ENCODE results near the gene NES. TPM values are rescaled to one million over a fixed set of nuclear protein-coding genes. Genes with fewer than 3 reads are reported as not detected.
A peak's percentile ranks its signal among the peaks of the same experiment; 100 is the strongest.

Gene NES
- total and polyA plus RNA-seq, 10 donors, result 4.3 to 146 (median 52.3) TPM

DNA sequence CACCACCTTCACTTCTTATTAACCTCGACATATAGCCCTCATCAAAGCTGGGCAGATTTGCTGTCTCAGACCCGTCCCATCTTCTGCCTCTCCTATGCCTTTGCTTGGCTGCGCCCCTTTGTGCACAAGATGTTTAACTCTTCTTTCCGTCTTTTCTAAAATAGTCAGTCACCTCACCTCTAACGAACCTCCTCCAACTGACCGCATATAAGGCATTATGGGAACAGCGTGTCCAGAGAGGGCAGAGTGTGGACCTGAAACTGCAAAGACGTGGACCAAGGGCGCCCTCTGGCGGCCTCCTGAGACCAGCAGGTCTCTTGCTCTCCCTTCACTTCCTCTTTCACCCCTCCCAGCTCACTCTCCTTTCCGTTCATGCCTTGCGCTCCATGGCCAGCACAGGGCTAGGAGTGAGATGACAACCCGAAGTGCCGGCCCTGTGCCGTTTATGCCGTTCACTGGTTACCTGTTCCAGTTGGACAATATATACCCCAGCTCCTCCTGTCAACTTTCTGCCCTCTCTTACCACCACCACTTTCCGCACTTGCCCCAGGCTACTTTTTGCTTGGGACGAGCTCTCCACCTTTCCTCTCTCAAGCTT, 48.6 kb upstream of the NES start:
- intact Hi-C loops (cut with DNase I; ENCODE audit: low total_unique reads), result loop anchor here (2.0 to 10.0 kb wide), 2 partner anchors 37 to 159 kb away; no protein-coding TSS in a partner anchor
- H3K36me3 ChIP-seq, result peaks cover 0 to 59% (median 39%) of the 10 kb centered on the region in 6 donors
- no peaks in the 10 kb centered on the region for H3K27me3 ChIP-seq (replicated peaks in 1 of 7)
- H3K4me1 ChIP-seq, result peaks cover 36 to 79% (median 54%) of the 10 kb centered on the region in 6 donors
- peak overlapping the region in 5 of 8 donors; percentile 23 to 99 (median 61) for H3K27ac ChIP-seq
- H3K4me3 ChIP-seq, result peak overlapping the region; percentile 6 to 90 (median 72)
- H3K9me3 ChIP-seq, result no peaks in the 10 kb centered on the region
- peak; percentile 95 for DNase-seq
- peak; percentile 33 to 65 (median 58) for TF ChIP-seq POLR2AphosphoS5 (IDR thresholded peaks at IDR 0.05)
- peak; percentile 84 to 98 (median 96) for TF ChIP-seq CTCF (IDR thresholded peaks at IDR 0.05 in 8 of 11, conservative IDR thresholded peaks at IDR 0.05 in 3 of 11)
- no peak for TF ChIP-seq POLR2A (IDR thresholded peaks at IDR 0.05)
- 12 to 17% (median 14%) methylated on average over 18 of the region's 18 CpGs for WGBS, 5 donors

- peaks cover 21 to 44% (median 27%) of the 10 kb centered on the region in 6 donors for H3K4me1 ChIP-seq
- peaks cover 0 to 96% (median 39%) of the 10 kb centered on the region in 6 donors for H3K36me3 ChIP-seq
- no peak for DNase-seq
- intact Hi-C loops (cut with DNase I; ENCODE audit: low total_unique reads), result loop anchor here (10.0 kb wide), 1 partner anchor 163 kb away; no protein-coding TSS in a partner anchor
- H3K27me3 ChIP-seq (replicated peaks in 1 of 7), result no peaks in the 10 kb centered on the region
- no peaks in the 10 kb centered on the region for H3K9me3 ChIP-seq
- no peak overlapping the region for H3K27ac ChIP-seq
- TF ChIP-seq POLR2AphosphoS5 (IDR thresholded peaks at IDR 0.05) (no peak), CTCF (IDR thresholded peaks at IDR 0.05 in 8 of 11, conservative IDR thresholded peaks at IDR 0.05 in 3 of 11) (no peak), POLR2A (IDR thresholded peaks at IDR 0.05) (no peak)
- WGBS, 5 donors, result 68 to 85% (median 81%) methylated on average over 4 of the region's 4 CpGs
- H3K4me3 ChIP-seq, result no peak overlapping the region
Measured at GRCh38 chr1:156721535-156721934, 44.3 kb upstream of the NES start.

GRCh38 chr1:156721131-156721530, 43.9 kb upstream of the NES start:
- no peak overlapping the region for H3K27ac ChIP-seq
- intact Hi-C loops (cut with DNase I; ENCODE audit: low total_unique reads), result loop anchor here (10.0 kb wide), 1 partner anchor 164 kb away; no protein-coding TSS in a partner anchor
- TF ChIP-seq CTCF (IDR thresholded peaks at IDR 0.05 in 8 of 11, conservative IDR thresholded peaks at IDR 0.05 in 3 of 11) (no peak), POLR2A (IDR thresholded peaks at IDR 0.05) (no peak), POLR2AphosphoS5 (IDR thresholded peaks at IDR 0.05) (no peak)
- H3K36me3 ChIP-seq, result peaks cover 0 to 92% (median 39%) of the 10 kb centered on the region in 6 donors
- no peak for DNase-seq
- no peaks in the 10 kb centered on the region for H3K27me3 ChIP-seq (replicated peaks in 1 of 7)
- no peak overlapping the region for H3K4me3 ChIP-seq
- no peaks in the 10 kb centered on the region for H3K9me3 ChIP-seq
- WGBS, 5 donors, result 77 to 93% (median 89%) methylated on average over 2 of the region's 2 CpGs
- peaks cover 17 to 40% (median 23%) of the 10 kb centered on the region in 6 donors for H3K4me1 ChIP-seq

GRCh38 chr1:156717351-156717750, 40.1 kb upstream of the NES start:
- 76 to 86% (median 82%) methylated on average over 4 of the region's 4 CpGs for WGBS, 5 donors

More at GRCh38 chr1:156717351-156717750, 40.1 kb upstream of the NES start:
- Histone ChIP-seq H3K36me3 (peaks cover 0 to 76% (median 16%) of the 10 kb centered on the region in 6 donors), H3K27ac (no peak overlapping the region), H3K4me3 (no peak overlapping the region), H3K9me3 (no peaks in the 10 kb centered on the region), H3K4me1 (peaks cover 0 to 6% (median 0%) of the 10 kb centered on the region in 6 donors), H3K27me3 (replicated peaks in 1 of 7) (no peaks in the 10 kb centered on the region)
- intact Hi-C loops (cut with DNase I; ENCODE audit: low total_unique reads), result no loop called here
- no peak for DNase-seq
- TF ChIP-seq CTCF (IDR thresholded peaks at IDR 0.05 in 8 of 11, conservative IDR thresholded peaks at IDR 0.05 in 3 of 11), result no peak
- no peak for TF ChIP-seq POLR2A (IDR thresholded peaks at IDR 0.05)
- no peak for TF ChIP-seq POLR2AphosphoS5 (IDR thresholded peaks at IDR 0.05)

Data from spleen (tissue), 11 donors.